PC-9 (cell line): ENCODE results near the gene LRIF1. TPM values are rescaled to one million over a fixed set of nuclear protein-coding genes. Genes with fewer than 3 reads are reported as not detected.

Experiments
- BruUV-seq: library from RNA; stranded (reverse); fragments of 400-500 nt; replicated peaks from 2 replicates; lab custom pipeline; 2021; lab: Mats Ljungman, UMichigan
- CTCF ChIA-PET: fragments of 300-600 bp; sonication (Branson Sonifier 250); formaldehyde crosslinking; loops from one replicate; lab custom pipeline; 2022; ENCODE audit warnings: antibody characterized with exemption; lab: Charles Lee
- POLR2A ChIA-PET: fragments of 300-600 bp; sonication (Branson Sonifier 250); formaldehyde crosslinking; loops from one replicate; lab custom pipeline; 2022; ENCODE audit warnings: antibody characterized with exemption; ENCODE audit not compliant: unreplicated experiment; lab: Charles Lee
- DNase-seq, 2 experiments: peaks; one replicate each; pipeline versions ENCODE4 v3.0.0 to v3.0.0-alpha.2; 2015 to 2022; ENCODE audit warnings: mixed read lengths in 1 of 2
- H2AFZ ChIP-seq: fragments of 200-600 bp; sonication (generic); 2 replicates; pipeline ENCODE4 v1.8.1; 2017; ENCODE audit warnings: antibody characterized with exemption
- H3F3A ChIP-seq: fragments of 200-600 bp; sonication (generic); 2 replicates; pipeline ENCODE4 v1.8.1; 2017; ENCODE audit warnings: antibody characterized with exemption, mild to moderate bottlenecking, low read depth; ENCODE audit not compliant: insufficient read depth
- H3K27ac ChIP-seq: fragments of 200-600 bp; sonication (generic); 2 replicates; pipeline ENCODE4 v1.6.1; 2016; ENCODE audit warnings: mixed run types
- H3K27me3 ChIP-seq: fragments of 200-600 bp; sonication (generic); 2 replicates; pipeline ENCODE4 v1.6.1; 2016; ENCODE audit warnings: low read depth, mixed run types; ENCODE audit not compliant: insufficient read depth
- H3K36me3 ChIP-seq: fragments of 200-600 bp; sonication (generic); 2 replicates; pipeline ENCODE4 v1.6.1; 2016; ENCODE audit warnings: low read depth, mixed run types
- H3K4me1 ChIP-seq: fragments of 200-600 bp; sonication (generic); replicated peaks from 2 replicates; pipeline ENCODE4 v1.6.1; 2016; ENCODE audit warnings: mixed run types; ENCODE audit not compliant: insufficient read depth
- H3K4me2 ChIP-seq: fragments of 200-600 bp; sonication (generic); 2 replicates; pipeline ENCODE4 v1.6.1; 2017; ENCODE audit warnings: mixed run types
- H3K4me3 ChIP-seq: fragments of 200-600 bp; sonication (generic); 2 replicates; pipeline ENCODE4 v1.6.1; 2016; ENCODE audit warnings: mixed run types
- H3K79me2 ChIP-seq: fragments of 200-600 bp; sonication (generic); 2 replicates; pipeline ENCODE4 v1.6.1; 2017; ENCODE audit warnings: low read depth, mixed run types
- H3K9me2 ChIP-seq: fragments of 200-600 bp; sonication (generic); 2 replicates; pipeline ENCODE4 v1.8.1; 2017; ENCODE audit warnings: mild to moderate bottlenecking; ENCODE audit not compliant: insufficient read depth
- H3K9me3 ChIP-seq: fragments of 200-600 bp; sonication (generic); 2 replicates; pipeline ENCODE4 v1.8.1; 2016; ENCODE audit warnings: low read depth; ENCODE audit not compliant: insufficient read depth
- H4K20me1 ChIP-seq: fragments of 200-600 bp; sonication (generic); 2 replicates; pipeline ENCODE4 v1.8.1; 2017; ENCODE audit not compliant: insufficient read depth
- EZH2 ChIP-seq: fragments of 200-600 bp; sonication (generic); IDR thresholded peaks from 2 replicates; pipeline ENCODE4 v1.8.0; 2017; ENCODE audit warnings: antibody characterized with exemption, low read depth
- intact Hi-C: fragments of 100-400 bp; cut with micrococcal nuclease; formaldehyde crosslinking; loops from one replicate; pipeline ENCODE4 v1.10.0; 2022; ENCODE audit not compliant: unreplicated experiment
- total RNA-seq: library from RNA; stranded (reverse); gene quantifications from 2 replicates; pipeline ENCODE4 v1.2.3, GENCODE V29; 2021
- TF ChIP-seq, protein P1 (sequence below): fragments of 200-600 bp; sonication (generic); conservative IDR thresholded peaks from 2 replicates; pipeline ENCODE4 v1.6.1; 2017; ENCODE audit warnings: mixed run types, antibody characterized with exemption, mild to moderate bottlenecking, moderate library complexity

Gene LRIF1
- total RNA-seq, 1 experiment from 2014 or later = 13.5 TPM

DNA sequence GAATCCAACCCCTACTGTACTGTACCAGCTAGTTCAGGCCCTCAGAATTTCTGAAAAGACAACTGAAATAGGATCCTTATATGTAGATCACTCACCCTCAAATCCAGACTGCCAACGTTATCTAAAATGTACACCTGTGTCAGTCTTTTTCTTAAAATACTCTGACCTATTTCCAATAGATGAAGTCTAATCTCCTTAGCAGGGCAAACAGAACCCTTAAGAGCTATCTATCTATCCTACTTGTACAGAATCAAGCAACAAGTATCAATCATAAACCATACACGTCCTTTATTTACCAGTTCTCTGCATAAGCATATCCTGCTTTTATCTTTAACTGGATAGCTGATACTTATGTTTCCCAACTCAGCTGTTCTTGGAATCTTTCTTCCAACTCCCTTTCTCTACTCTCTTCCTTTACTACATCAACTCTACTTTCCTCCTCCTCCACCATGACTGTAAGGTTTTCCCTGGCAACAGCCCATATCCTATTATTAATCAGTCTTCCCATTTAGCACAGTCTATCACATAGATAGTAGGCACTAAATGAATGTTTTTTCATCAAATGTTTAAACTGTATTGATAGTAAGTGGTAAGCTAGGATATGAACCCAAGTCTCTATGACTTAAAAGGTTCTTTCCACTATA is 2.8 kb downstream of the LRIF1 start:
- Histone ChIP-seq H3K4me1 (peaks cover 22% of the 10 kb centered on the region), H4K20me1 (0 out of 2 replicates have a peak, but pooled peaks cover 9% of the 10 kb centered on the region), H3K36me3 (peaks cover 32% of the 10 kb centered on the region; the same call in 1 of the 2 replicates), H3K27me3 (no peaks in the 10 kb centered on the region), H2AFZ (no peak overlapping the region), H3K4me3 (no peak overlapping the region), H3K9me2 (no peaks in the 10 kb centered on the region), H3F3A (peaks cover 26% of the 10 kb centered on the region), H3K4me2 (no peak overlapping the region), H3K9me3 (peaks cover 35% of the 10 kb centered on the region), H3K79me2 (peaks cover 58% of the 10 kb centered on the region), H3K27ac (no peak overlapping the region)
- ChIA-PET POLR2A (no interaction called here), CTCF (no interaction called here)
- TF ChIP-seq, protein P1, sequence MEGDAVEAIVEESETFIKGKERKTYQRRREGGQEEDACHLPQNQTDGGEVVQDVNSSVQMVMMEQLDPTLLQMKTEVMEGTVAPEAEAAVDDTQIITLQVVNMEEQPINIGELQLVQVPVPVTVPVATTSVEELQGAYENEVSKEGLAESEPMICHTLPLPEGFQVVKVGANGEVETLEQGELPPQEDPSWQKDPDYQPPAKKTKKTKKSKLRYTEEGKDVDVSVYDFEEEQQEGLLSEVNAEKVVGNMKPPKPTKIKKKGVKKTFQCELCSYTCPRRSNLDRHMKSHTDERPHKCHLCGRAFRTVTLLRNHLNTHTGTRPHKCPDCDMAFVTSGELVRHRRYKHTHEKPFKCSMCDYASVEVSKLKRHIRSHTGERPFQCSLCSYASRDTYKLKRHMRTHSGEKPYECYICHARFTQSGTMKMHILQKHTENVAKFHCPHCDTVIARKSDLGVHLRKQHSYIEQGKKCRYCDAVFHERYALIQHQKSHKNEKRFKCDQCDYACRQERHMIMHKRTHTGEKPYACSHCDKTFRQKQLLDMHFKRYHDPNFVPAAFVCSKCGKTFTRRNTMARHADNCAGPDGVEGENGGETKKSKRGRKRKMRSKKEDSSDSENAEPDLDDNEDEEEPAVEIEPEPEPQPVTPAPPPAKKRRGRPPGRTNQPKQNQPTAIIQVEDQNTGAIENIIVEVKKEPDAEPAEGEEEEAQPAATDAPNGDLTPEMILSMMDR = no peak
- no peak for TF ChIP-seq EZH2
- intact Hi-C loops = no loop called here
- BruUV-seq = no TSS peak
- DNase-seq = no peak

DNA sequence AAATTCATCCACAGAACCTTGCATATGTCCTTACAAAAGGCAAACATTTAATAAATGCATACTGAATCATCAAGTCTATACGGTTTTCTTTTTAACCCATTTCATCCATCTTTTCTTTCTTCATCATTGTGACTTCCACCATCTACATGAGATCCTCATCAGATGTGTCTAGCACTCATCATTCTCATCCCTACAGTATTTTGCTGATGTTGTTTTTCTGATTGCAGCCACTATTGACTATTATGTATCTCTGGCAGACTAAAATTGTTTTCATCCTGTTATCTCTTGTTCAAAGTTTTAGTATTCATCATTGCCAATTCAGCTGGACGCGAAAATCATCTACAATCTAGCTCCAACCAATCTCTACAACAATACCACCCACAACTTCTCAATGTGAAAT is 5.9 kb downstream of the LRIF1 start:
- Histone ChIP-seq H3K79me2 (peaks cover 69% of the 10 kb centered on the region), H3K4me1 (peaks cover 9% of the 10 kb centered on the region), H2AFZ (no peak overlapping the region), H3K9me3 (peaks cover 18% of the 10 kb centered on the region), H3K4me2 (no peak overlapping the region), H3K27ac (no peak overlapping the region), H3K36me3 (peaks cover 32% of the 10 kb centered on the region; the same call in 1 of the 2 replicates), H3F3A (peaks cover 2% of the 10 kb centered on the region; the same call in 1 of the 2 replicates), H4K20me1 (0 out of 2 replicates have a peak, but pooled peaks cover 9% of the 10 kb centered on the region), H3K27me3 (no peaks in the 10 kb centered on the region), H3K9me2 (no peaks in the 10 kb centered on the region), H3K4me3 (no peak overlapping the region)
- intact Hi-C loops = no loop called here
- no peak for DNase-seq
- TF ChIP-seq, protein P1 = no peak
- no peak for TF ChIP-seq EZH2
- CTCF ChIA-PET = no interaction called here
- POLR2A ChIA-PET = no interaction called here
- no TSS peak for BruUV-seq

DNA sequence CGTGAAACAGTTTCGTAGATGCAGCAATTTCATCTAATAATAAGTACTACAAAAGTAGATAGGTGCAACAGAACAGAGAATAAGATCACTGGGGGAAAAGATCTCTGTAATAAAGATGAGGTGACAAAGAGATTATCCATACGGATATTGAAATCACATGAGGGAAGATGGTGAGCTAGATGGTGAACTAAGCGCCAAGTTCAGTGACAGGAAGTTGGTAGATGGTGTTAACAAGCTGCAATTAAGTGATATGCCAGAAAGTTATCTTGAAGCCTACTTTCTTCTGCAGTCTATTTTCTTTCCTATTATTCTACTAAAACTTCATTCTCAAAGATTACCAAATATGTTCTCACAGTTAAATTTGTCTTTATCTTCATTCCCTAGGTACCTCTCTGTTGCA is 7.1 kb downstream of the LRIF1 start:
- Histone ChIP-seq H3K9me3 (peaks cover 10% of the 10 kb centered on the region; the same call in 1 of the 2 replicates), H2AFZ (no peak overlapping the region), H3K27ac (no peak overlapping the region), H3K4me3 (no peak overlapping the region), H3K27me3 (no peaks in the 10 kb centered on the region), H3K4me1 (no peaks in the 10 kb centered on the region), H3K36me3 (peaks cover 33% of the 10 kb centered on the region), H4K20me1 (0 out of 2 replicates have a peak, but pooled peaks cover 9% of the 10 kb centered on the region), H3F3A (no peaks in the 10 kb centered on the region), H3K9me2 (no peaks in the 10 kb centered on the region; the same call in 1 of the 2 replicates), H3K79me2 (peaks cover 57% of the 10 kb centered on the region), H3K4me2 (no peak overlapping the region)
- DNase-seq = no peak
- BruUV-seq = no TSS peak
- CTCF ChIA-PET = no interaction called here
- TF ChIP-seq, protein P1 = no peak
- no peak for TF ChIP-seq EZH2
- intact Hi-C loops = no loop called here
- POLR2A ChIA-PET = no interaction called here
